Thoracic aorta (tissue), 2 donors: ENCODE data around the gene GNB1L. TPM values are rescaled to one million over a fixed set of nuclear protein-coding genes. Genes with fewer than 3 reads are reported as not detected.
"Not testable (repeated sequence)": the region's sequence is repeated elsewhere in the genome, so short reads cannot be mapped to it uniquely, and the experiment has no call there.

Source experiments
- ATAC-seq: fragments of 150-250 bp; one replicate; pipeline ENCODE4 v1.8.0; 2017; ENCODE audit warnings: low read depth; ENCODE audit not compliant: insufficient number of reproducible peaks, low FRiP score
- DNase-seq: peaks from one replicate; pipeline ENCODE4 v3.0.0-alpha.2; 2020; ENCODE audit warnings: low spot score
- H3K27ac ChIP-seq, 2 donors: fragments of 200-600 bp; sonication (generic); 1 replicate in 1 of 2; 2 replicates in 1 of 2; pipeline ENCODE4 v1.5.1; 2016; ENCODE audit warnings: mild to moderate bottlenecking in 2 of 2, moderate library complexity in 2 of 2
- H3K27me3 ChIP-seq: fragments of 200-600 bp; sonication (generic); replicated peaks from 2 replicates; pipeline ENCODE4 v1.6.0; 2016; ENCODE audit warnings: mild to moderate bottlenecking; ENCODE audit not compliant: insufficient read depth
- H3K36me3 ChIP-seq: fragments of 200-600 bp; sonication (generic); one replicate; pipeline ENCODE4 v1.5.1; 2016
- H3K4me1 ChIP-seq, 2 donors: fragments of 200-600 bp; sonication (generic); 1 replicate in 1 of 2; 2 replicates in 1 of 2; pipeline versions ENCODE4 v1.5.1 to v1.6.0; 2016; ENCODE audit warnings: low read depth in 2 of 2, mild to moderate bottlenecking in 1 of 2; ENCODE audit not compliant: control insufficient read depth in 1 of 2
- H3K4me3 ChIP-seq: fragments of 200-600 bp; sonication (generic); 2 replicates; pipeline ENCODE4 v1.5.1; 2016; ENCODE audit warnings: mild to moderate bottlenecking
- H3K9me3 ChIP-seq: fragments of 200-600 bp; sonication (generic); 2 replicates; pipeline ENCODE4 v1.5.1; 2016
- CTCF ChIP-seq: fragments of 200-600 bp; sonication (generic); IDR thresholded peaks from one replicate; pipeline ENCODE4 v1.5.1; 2019; ENCODE audit warnings: antibody characterized with exemption
- total RNA-seq, 2 donors: library from RNA; depleted of rRNA; stranded (reverse); fragments of >200 nt; gene quantifications; one replicate each; pipeline versions ENCODE4 v1.1.0 to v1.2.3, GENCODE V29; 2016

The GNB1L gene
- total RNA-seq, 2 donors from 2014 or later, result 2.3 to 7.7 TPM

- H3K9me3 ChIP-seq, result no peaks in the 10 kb centered on the region
- TF ChIP-seq CTCF, result no peak
- no peaks in the 10 kb centered on the region for H3K36me3 ChIP-seq
- H3K4me3 ChIP-seq, result no peak overlapping the region
- peaks cover 16 to 20% of the 10 kb centered on the region in 2 donors for H3K4me1 ChIP-seq
- DNase-seq, result no peak
- no peaks in the 10 kb centered on the region for H3K27me3 ChIP-seq
- no peak for ATAC-seq
- no peak overlapping the region for H3K27ac ChIP-seq
Observed at GRCh38 chr22:19840059-19840458, 14.6 kb downstream of the GNB1L start.

- no peaks in the 10 kb centered on the region for H3K4me1 ChIP-seq
- TF ChIP-seq CTCF, result no peak
- H3K36me3 ChIP-seq, result no peaks in the 10 kb centered on the region
- H3K27me3 ChIP-seq, result no peaks in the 10 kb centered on the region
- no peak overlapping the region for H3K4me3 ChIP-seq
- DNase-seq (no peak), ATAC-seq (no peak)
- no peaks in the 10 kb centered on the region for H3K9me3 ChIP-seq
- no peak overlapping the region for H3K27ac ChIP-seq
Observed at GRCh38 chr22:19837915-19838314, 16.8 kb downstream of the GNB1L start.

- no peak overlapping the region for H3K4me3 ChIP-seq
- H3K27me3 ChIP-seq, result no peaks in the 10 kb centered on the region
- no peak for DNase-seq
- H3K9me3 ChIP-seq, result no peaks in the 10 kb centered on the region
- no peak for TF ChIP-seq CTCF
- no peaks in the 10 kb centered on the region for H3K4me1 ChIP-seq
- ATAC-seq, result no peak
- no peak overlapping the region for H3K27ac ChIP-seq
- no peaks in the 10 kb centered on the region for H3K36me3 ChIP-seq
Observed at GRCh38 chr22:19836512-19836911, 18.2 kb downstream of the GNB1L start.

- Histone ChIP-seq H3K4me3 (no peak overlapping the region), H3K9me3 (no peaks in the 10 kb centered on the region), H3K4me1 (no peaks in the 10 kb centered on the region), H3K36me3 (no peaks in the 10 kb centered on the region), H3K27me3 (no peaks in the 10 kb centered on the region), H3K27ac (no peak overlapping the region)
- TF ChIP-seq CTCF, result no peak
- DNase-seq (no peak), ATAC-seq (no peak)
Observed at GRCh38 chr22:19834599-19834998, 20.1 kb downstream of the GNB1L start.

GRCh38 chr22:19833327-19833726, 21.3 kb downstream of the GNB1L start:
- H3K9me3 ChIP-seq, H3K4me3 ChIP-seq, DNase-seq, H3K4me1 ChIP-seq, H3K36me3 ChIP-seq, H3K27me3 ChIP-seq, H3K27ac ChIP-seq, ATAC-seq: not testable (repeated sequence)

GRCh38 chr22:19832476-19833108, 22.1 kb downstream of the GNB1L start:
- H3K4me1 ChIP-seq, result no peaks in the 10 kb centered on the region
- TF ChIP-seq CTCF, result no peak
- no peak overlapping the region for H3K27ac ChIP-seq
- ATAC-seq (no peak), DNase-seq (no peak)
- no peaks in the 10 kb centered on the region for H3K27me3 ChIP-seq
- H3K4me3 ChIP-seq, result no peak overlapping the region
- H3K9me3 ChIP-seq, result no peaks in the 10 kb centered on the region
- H3K36me3 ChIP-seq, result no peaks in the 10 kb centered on the region

- not testable (repeated sequence) for H3K27ac ChIP-seq, H3K9me3 ChIP-seq, DNase-seq, H3K36me3 ChIP-seq, ATAC-seq, H3K4me1 ChIP-seq, H3K4me3 ChIP-seq, H3K27me3 ChIP-seq
Observed at GRCh38 chr22:19831979-19832378, 22.7 kb downstream of the GNB1L start.
